Measurements from ENCODE around the gene NFIX.
A peak's percentile ranks its signal among the peaks of the same experiment; 100 is the strongest.

The NFIX gene

DNA sequence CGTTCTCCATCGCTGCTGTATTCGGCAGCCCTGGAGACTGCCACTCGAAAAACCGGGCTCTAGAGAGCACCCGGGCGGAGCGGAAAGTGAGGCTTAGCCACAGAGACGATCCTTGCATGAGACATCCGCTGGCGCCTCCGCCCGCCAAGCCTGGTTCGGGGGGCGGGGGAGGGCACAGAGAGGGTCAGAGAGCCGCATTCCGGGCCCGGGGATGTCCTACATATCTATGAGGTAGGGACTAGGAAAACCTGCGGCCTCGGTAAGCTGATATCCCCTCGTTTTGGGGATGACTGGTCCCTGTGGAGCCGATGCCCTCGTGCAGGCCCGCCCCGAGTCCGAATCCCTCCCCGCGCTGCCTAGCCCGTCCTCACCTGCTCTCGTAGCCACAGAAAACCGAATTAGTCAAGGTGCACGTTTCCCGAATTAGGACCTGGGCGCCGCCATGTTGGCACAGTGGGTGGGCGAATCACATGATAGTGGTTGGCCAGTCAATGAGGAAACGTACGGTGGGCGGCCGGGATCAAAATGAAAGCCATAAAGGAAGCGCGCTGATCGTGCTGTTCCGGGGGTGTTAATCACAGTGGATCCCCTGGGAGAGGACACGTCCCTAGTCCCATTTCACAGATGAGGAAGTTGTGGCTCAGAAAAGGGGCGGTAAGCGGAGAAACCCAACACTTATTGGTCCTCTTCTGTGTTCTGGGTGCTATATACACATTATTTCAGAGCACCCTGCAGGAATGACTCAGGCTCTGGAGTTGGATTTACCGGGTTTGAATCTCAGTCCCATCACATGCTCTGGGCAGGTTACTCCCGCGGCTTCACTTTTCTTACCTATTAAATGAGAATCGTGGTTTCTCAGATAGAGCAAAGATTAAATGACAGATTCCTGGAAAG lies 121.3 kb downstream of the NFIX start, which contains the start of gene TRMT1:
TSS of gene TRMT1 (minus strand) at position 459 of the 894 bp plus-strand sequence. CDS start at position 118, 341 bp downstream.
- peak within 1 kb of the TSS; percentile 86 for H3K4me3 ChIP-seq (ENCODE audit: low read length)
- TF ChIP-seq EZH2phosphoT487 (IDR thresholded peaks at IDR 0.05; ENCODE audit: low read depth): no peak
- TF ChIP-seq, protein P1, sequence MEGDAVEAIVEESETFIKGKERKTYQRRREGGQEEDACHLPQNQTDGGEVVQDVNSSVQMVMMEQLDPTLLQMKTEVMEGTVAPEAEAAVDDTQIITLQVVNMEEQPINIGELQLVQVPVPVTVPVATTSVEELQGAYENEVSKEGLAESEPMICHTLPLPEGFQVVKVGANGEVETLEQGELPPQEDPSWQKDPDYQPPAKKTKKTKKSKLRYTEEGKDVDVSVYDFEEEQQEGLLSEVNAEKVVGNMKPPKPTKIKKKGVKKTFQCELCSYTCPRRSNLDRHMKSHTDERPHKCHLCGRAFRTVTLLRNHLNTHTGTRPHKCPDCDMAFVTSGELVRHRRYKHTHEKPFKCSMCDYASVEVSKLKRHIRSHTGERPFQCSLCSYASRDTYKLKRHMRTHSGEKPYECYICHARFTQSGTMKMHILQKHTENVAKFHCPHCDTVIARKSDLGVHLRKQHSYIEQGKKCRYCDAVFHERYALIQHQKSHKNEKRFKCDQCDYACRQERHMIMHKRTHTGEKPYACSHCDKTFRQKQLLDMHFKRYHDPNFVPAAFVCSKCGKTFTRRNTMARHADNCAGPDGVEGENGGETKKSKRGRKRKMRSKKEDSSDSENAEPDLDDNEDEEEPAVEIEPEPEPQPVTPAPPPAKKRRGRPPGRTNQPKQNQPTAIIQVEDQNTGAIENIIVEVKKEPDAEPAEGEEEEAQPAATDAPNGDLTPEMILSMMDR (IDR thresholded peaks at IDR 0.05; ENCODE audit: low read depth, low read length): no peak
- no peaks in the 10 kb centered on the region for H3K27me3 ChIP-seq (ENCODE audit: low read depth, low read length)
- no peaks in the 10 kb centered on the region for H3K9me3 ChIP-seq (ENCODE audit: insufficient read depth, low read length)
- peaks cover 28% of the 10 kb centered on the region for H4K20me1 ChIP-seq (ENCODE audit: insufficient read depth, low read length)
- H3K4me2 ChIP-seq (ENCODE audit: low read length): peak within 1 kb of the TSS; percentile 97
- H3K79me2 ChIP-seq (ENCODE audit: low read length): peaks cover 56% of the 10 kb centered on the region
- H2AFZ ChIP-seq (ENCODE audit: low read depth, low read length): peak within 1 kb of the TSS; percentile 84
- peak within 1 kb of the TSS; percentile 79 for H3K9ac ChIP-seq (ENCODE audit: low read length)
- H3K27ac ChIP-seq (ENCODE audit: low read length): peak within 1 kb of the TSS; percentile 80
- peaks cover 7% of the 10 kb centered on the region for H3K36me3 ChIP-seq (replicated peaks; ENCODE audit: low read depth, low read length)
- H3K4me1 ChIP-seq (ENCODE audit: low read length): peaks cover 16% of the 10 kb centered on the region

DNA sequence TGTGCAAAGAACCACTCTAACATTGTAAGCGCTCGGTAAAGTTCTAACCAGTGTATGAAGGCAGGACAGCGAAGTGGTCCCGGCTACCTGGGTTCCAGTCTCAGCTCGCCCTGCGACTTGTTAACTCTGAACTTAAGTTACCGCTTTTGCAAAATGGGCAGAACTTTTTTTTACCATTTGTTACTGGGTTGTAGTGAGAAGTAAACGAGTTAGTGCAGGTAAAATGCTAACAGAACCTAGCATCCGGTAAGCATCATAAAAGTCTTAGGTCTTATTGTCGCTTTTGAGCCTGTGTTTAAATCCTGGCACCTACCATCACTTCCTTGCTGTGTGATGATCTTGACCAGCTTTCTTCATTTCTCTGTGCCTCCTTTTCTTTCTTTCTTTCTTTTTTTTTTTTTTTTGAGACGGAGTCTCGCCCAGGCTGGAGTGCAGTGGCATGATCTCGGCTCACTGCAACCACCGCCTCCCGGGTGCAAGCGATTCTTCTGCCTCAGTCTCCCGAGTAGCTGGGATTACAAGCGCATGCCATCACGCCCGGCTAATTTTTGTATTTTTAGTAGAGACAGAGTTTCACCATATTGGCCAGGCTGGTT lies 122.0 kb downstream of the NFIX start:
- Histone ChIP-seq H3K27ac (ENCODE audit: low read length) (peak overlapping the region; percentile 80), H3K79me2 (ENCODE audit: low read length) (peaks cover 63% of the 10 kb centered on the region), H4K20me1 (ENCODE audit: insufficient read depth, low read length) (peaks cover 35% of the 10 kb centered on the region), H2AFZ (ENCODE audit: low read depth, low read length) (peak overlapping the region; percentile 84), H3K9me3 (ENCODE audit: insufficient read depth, low read length) (no peaks in the 10 kb centered on the region), H3K4me2 (ENCODE audit: low read length) (peak overlapping the region; percentile 97), H3K36me3 (replicated peaks; ENCODE audit: low read depth, low read length) (peaks cover 13% of the 10 kb centered on the region), H3K9ac (ENCODE audit: low read length) (peak overlapping the region; percentile 79), H3K4me3 (ENCODE audit: low read length) (peak overlapping the region; percentile 86), H3K4me1 (ENCODE audit: low read length) (peaks cover 16% of the 10 kb centered on the region), H3K27me3 (ENCODE audit: low read depth, low read length) (no peaks in the 10 kb centered on the region)
- TF ChIP-seq EZH2phosphoT487 (IDR thresholded peaks at IDR 0.05; ENCODE audit: low read depth): no peak
- TF ChIP-seq, protein P1 (IDR thresholded peaks at IDR 0.05; ENCODE audit: low read depth, low read length): no peak

DNA sequence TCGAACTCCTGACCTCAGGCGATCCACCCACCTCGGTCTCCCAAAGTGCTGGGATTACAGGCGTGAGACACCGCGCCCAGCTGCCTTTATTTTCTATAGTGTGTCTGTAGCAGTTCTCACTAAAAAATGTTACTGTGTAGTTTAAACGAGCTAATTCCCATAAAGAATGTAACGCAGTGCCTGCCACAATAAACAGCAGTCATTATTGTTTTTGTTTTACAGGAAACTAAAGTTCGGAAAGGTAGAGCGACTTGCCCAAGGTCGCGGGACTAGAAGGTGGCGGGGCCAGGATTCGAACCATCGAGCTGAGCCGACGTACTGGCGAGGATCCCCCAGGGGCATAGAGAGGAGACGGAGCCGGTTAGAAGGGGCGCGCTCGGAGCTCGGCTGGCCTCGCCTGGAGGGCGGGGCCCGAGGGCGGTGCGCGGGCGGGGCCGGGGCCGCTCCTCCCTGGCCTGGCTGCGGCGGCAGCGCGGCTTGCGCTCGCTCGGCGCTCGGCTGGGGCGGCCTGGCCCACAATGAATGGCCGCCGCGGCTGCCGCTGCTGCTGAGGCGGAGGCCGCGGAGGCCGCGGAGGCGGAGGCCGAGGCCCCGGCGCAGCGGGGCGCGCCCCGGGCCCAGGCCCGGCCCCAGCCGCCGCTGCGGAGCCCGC lies 122.6 kb downstream of the NFIX start, which contains the start of gene NACC1:
TSS of gene NACC1 (plus strand) at position 493 of the 652 bp plus-strand sequence. CDS start 16,944 bp downstream, outside the sequence.
- peaks cover 69% of the 10 kb centered on the region for H3K79me2 ChIP-seq (ENCODE audit: low read length)
- H3K4me1 ChIP-seq (ENCODE audit: low read length): peaks cover 16% of the 10 kb centered on the region
- H3K27ac ChIP-seq (ENCODE audit: low read length): peak within 1 kb of the TSS; percentile 80
- no peaks in the 10 kb centered on the region for H3K27me3 ChIP-seq (ENCODE audit: low read depth, low read length)
- peak within 1 kb of the TSS; percentile 96 for H3K4me3 ChIP-seq (ENCODE audit: low read length)
- peak within 1 kb of the TSS; percentile 99 for H3K9ac ChIP-seq (ENCODE audit: low read length)
- H3K9me3 ChIP-seq (ENCODE audit: insufficient read depth, low read length): no peaks in the 10 kb centered on the region
- TF ChIP-seq, protein P1 (IDR thresholded peaks at IDR 0.05; ENCODE audit: low read depth, low read length): no peak
- no peak for TF ChIP-seq EZH2phosphoT487 (IDR thresholded peaks at IDR 0.05; ENCODE audit: low read depth)
- H3K36me3 ChIP-seq (replicated peaks; ENCODE audit: low read depth, low read length): peaks cover 7% of the 10 kb centered on the region
- peak within 1 kb of the TSS; percentile 84 for H2AFZ ChIP-seq (ENCODE audit: low read depth, low read length)
- H3K4me2 ChIP-seq (ENCODE audit: low read length): peak within 1 kb of the TSS; percentile 97
- peaks cover 41% of the 10 kb centered on the region for H4K20me1 ChIP-seq (ENCODE audit: insufficient read depth, low read length)

Data from OCI-LY3 (cell line).